Measurements from ENCODE around the gene NOM1. TPM values are rescaled to one million over a fixed set of nuclear protein-coding genes. Genes with fewer than 3 reads are reported as not detected.

NOM1 gene
- total RNA-seq, 1 experiment from 2014 or later: 35.4 TPM

GRCh38 chr7:156944876-156945275 is 4.6 kb upstream of the NOM1 start:
- no peaks in the 10 kb centered on the region; a peak in 1 of 4 replicates for H3K9me3 ChIP-seq (ENCODE audit: control insufficient read depth in 1 of 2, insufficient read depth in 1 of 2, low read depth in 1 of 2, low read length in 2 of 2)
- H3K4me2 ChIP-seq (ENCODE audit: low read length): no peak overlapping the region
- H3K4me1 ChIP-seq (ENCODE audit: control insufficient read depth in 1 of 2, insufficient read depth in 2 of 2, low read length in 2 of 2): peaks cover 0 to 3% of the 10 kb centered on the region in 2 experiments; a peak in 1 of 4 replicates
- ChIA-PET POLR2A (no interaction called here), RAD21 (ENCODE audit: low non-redundant PET in 1 of 2, low total read pairs in 2 of 2, uncharacterized antibody in 2 of 2, unreplicated experiment in 2 of 2) (no interaction called here), CTCF (no interaction called here)
- no peak overlapping the region for H3K4me3 ChIP-seq (replicated peaks in 1 of 2; ENCODE audit: low read depth in 1 of 2, low read length in 2 of 2)
- no peaks in the 10 kb centered on the region for H3K9me2 ChIP-seq (ENCODE audit: insufficient read depth)
- DNase-seq (ENCODE audit: low read depth, low spot score) (no peak), ATAC-seq (no peak)
- H3K27ac ChIP-seq (ENCODE audit: low read depth, low read length): no peak overlapping the region
- no peaks in the 10 kb centered on the region for H3K36me3 ChIP-seq (ENCODE audit: control insufficient read depth in 1 of 2, insufficient read depth in 2 of 2, low read length in 2 of 2)
- H3K27me3 ChIP-seq (ENCODE audit: insufficient read depth, low read length): peaks cover 8% of the 10 kb centered on the region; the same call in 1 of the 2 replicates
- no peak for TF ChIP-seq TCF7L2 (IDR thresholded peaks at IDR 0.05; ENCODE audit: borderline replicate concordance, extremely low read depth, insufficient read depth, insufficient read length)
- TF ChIP-seq CTCF (IDR thresholded peaks at IDR 0.05 in 2 of 3, conservative IDR thresholded peaks at IDR 0.05 in 1 of 3; ENCODE audit: borderline replicate concordance in 1 of 3, insufficient read depth in 1 of 3, low read depth in 2 of 3, low read length in 2 of 3): no peak
- TF ChIP-seq FOSL1 (IDR thresholded peaks at IDR 0.05; ENCODE audit: low read depth): no peak
- BruUV-seq (replicated peaks): no TSS peak
- peaks cover 3% of the 10 kb centered on the region; the same call in 1 of the 2 replicates for H3K79me2 ChIP-seq (ENCODE audit: insufficient read depth, low read length)
- intact Hi-C loops (cut with micrococcal nuclease): loop anchor here (5.0 to 10.0 kb wide), 2 partner anchors 43 to 1150 kb away; no protein-coding TSS in a partner anchor
- H3K9ac ChIP-seq (ENCODE audit: low read length): no peak overlapping the region
- H4K20me1 ChIP-seq (ENCODE audit: insufficient read depth): no peaks in the 10 kb centered on the region
- H2AFZ ChIP-seq (ENCODE audit: low read depth, low read length, poor library complexity, severe bottlenecking): no peak overlapping the region

- Histone ChIP-seq H3K27ac (ENCODE audit: low read depth, low read length) (no peak overlapping the region), H2AFZ (ENCODE audit: low read depth, low read length, poor library complexity, severe bottlenecking) (no peak overlapping the region), H3K27me3 (ENCODE audit: insufficient read depth, low read length) (peaks cover 8% of the 10 kb centered on the region; the same call in 1 of the 2 replicates), H3K36me3 (ENCODE audit: control insufficient read depth in 1 of 2, insufficient read depth in 2 of 2, low read length in 2 of 2) (peaks cover under 1 to 3% of the 10 kb centered on the region in 2 experiments; a peak in 2 of 4 replicates), H3K9ac (ENCODE audit: low read length) (no peak overlapping the region), H3K79me2 (ENCODE audit: insufficient read depth, low read length) (peaks cover 27% of the 10 kb centered on the region), H3K9me2 (ENCODE audit: insufficient read depth) (no peaks in the 10 kb centered on the region), H3K4me3 (replicated peaks in 1 of 2; ENCODE audit: low read depth in 1 of 2, low read length in 2 of 2) (no peak overlapping the region), H3K9me3 (ENCODE audit: control insufficient read depth in 1 of 2, insufficient read depth in 1 of 2, low read depth in 1 of 2, low read length in 2 of 2) (no peaks in the 10 kb centered on the region), H4K20me1 (ENCODE audit: insufficient read depth) (peaks cover 18% of the 10 kb centered on the region), H3K4me1 (ENCODE audit: control insufficient read depth in 1 of 2, insufficient read depth in 2 of 2, low read length in 2 of 2) (peaks cover 6 to 22% of the 10 kb centered on the region in 2 experiments), H3K4me2 (ENCODE audit: low read length) (no peak overlapping the region)
- ChIA-PET CTCF (interaction anchor here (0.8 kb wide), 1 partner anchor 54 kb away, joined by 3 read pairs; the partner anchor contains the start of gene LMBR1), POLR2A (no interaction called here), RAD21 (ENCODE audit: low non-redundant PET in 1 of 2, low total read pairs in 2 of 2, uncharacterized antibody in 2 of 2, unreplicated experiment in 2 of 2) (no interaction called here)
- no peak for ATAC-seq
- TF ChIP-seq JUND (IDR thresholded peaks at IDR 0.05) (no peak), POLR2AphosphoS5 (IDR thresholded peaks at IDR 0.05; ENCODE audit: low read depth, low read length) (no peak), TCF7L2 (IDR thresholded peaks at IDR 0.05; ENCODE audit: borderline replicate concordance, extremely low read depth, insufficient read depth, insufficient read length) (no peak), CTCF (IDR thresholded peaks at IDR 0.05 in 2 of 3, conservative IDR thresholded peaks at IDR 0.05 in 1 of 3; ENCODE audit: borderline replicate concordance in 1 of 3, insufficient read depth in 1 of 3, low read depth in 2 of 3, low read length in 2 of 3) (no peak), FOSL1 (IDR thresholded peaks at IDR 0.05; ENCODE audit: low read depth) (no peak)
- no peak for DNase-seq (ENCODE audit: low read depth, low spot score)
- no TSS peak for BruUV-seq (replicated peaks)
- intact Hi-C loops (cut with micrococcal nuclease): loop anchor here (5.0 to 10.0 kb wide), 2 partner anchors 45 to 1152 kb away; no protein-coding TSS in a partner anchor
Observed at GRCh38 chr7:156947120-156947843, 2.2 kb upstream of the NOM1 start.

Data from HCT116 (cell line).